K562 (cell line): Measurements from ENCODE around the gene TAS2R16.

Experiments used
- FOXA1 ChIP-seq: fragments of 450-650 bp; IDR thresholded peaks from 2 replicates; pipeline ENCODE4 v1.6.1; 2016; ENCODE audit warnings: mild to moderate bottlenecking, borderline replicate concordance
- ZNF253 ChIP-seq: fragments of 250-450 bp; sonication (Bioruptor Pico); conservative IDR thresholded peaks from 2 replicates; pipeline ENCODE4 v1.6.1; 2021; ENCODE audit warnings: mild to moderate bottlenecking

GRCh38 chr7:123003539-123004126 lies 8.1 kb upstream of the TAS2R16 start:
- TF ChIP-seq ZNF253 (CRISPR knock-in tag) (no peak), FOXA1 (no peak)
